HG03280 (cell line): ENCODE data around the gene PAN3.
"Not testable (repeated sequence)": the region's sequence is repeated elsewhere in the genome, so short reads cannot be mapped to it uniquely, and the experiment has no call there.

Experiments used
- ATAC-seq: cut with Tn5 transposase; IDR thresholded peaks from one replicate; pipeline ENCODE4 v1.9.1; 2021; ENCODE audit warnings: mild to moderate bottlenecking, moderate library complexity; ENCODE audit not compliant: unreplicated experiment

The PAN3 gene

GRCh38 chr13:28138012-28138755 lies at the start of gene PAN3:
TSS of gene PAN3 (plus strand) at chr13:28138545. CDS start at chr13:28138658, 113 bp downstream.
- ATAC-seq = peak; percentile 64

- ATAC-seq = no peak
Observed at GRCh38 chr13:28089065-28089464, 49.3 kb upstream of the PAN3 start.

GRCh38 chr13:28092431-28092830 lies 45.9 kb upstream of the PAN3 start:
- ATAC-seq = no peak

GRCh38 chr13:28093881-28094280 lies 44.5 kb upstream of the PAN3 start:
- no peak for ATAC-seq

GRCh38 chr13:28094306-28094705 lies 44.0 kb upstream of the PAN3 start:
- ATAC-seq = no peak

GRCh38 chr13:28097503-28097902 lies 40.8 kb upstream of the PAN3 start:
- no peak for ATAC-seq

- no peak for ATAC-seq
Observed at GRCh38 chr13:28099396-28100149, 38.8 kb upstream of the PAN3 start.

- no peak for ATAC-seq
Observed at GRCh38 chr13:28100150-28101121, 37.9 kb upstream of the PAN3 start, which contains the start of gene FLT3. TSS of gene FLT3 (minus strand) at chr13:28100576. CDS start at chr13:28100510, 66 bp downstream.

GRCh38 chr13:28101886-28102285 lies 36.5 kb upstream of the PAN3 start:
- not testable (repeated sequence) for ATAC-seq

- no peak for ATAC-seq
Observed at GRCh38 chr13:28106976-28107375, 31.4 kb upstream of the PAN3 start.

- no peak for ATAC-seq
Observed at GRCh38 chr13:28110414-28110813, 27.9 kb upstream of the PAN3 start.

GRCh38 chr13:28116736-28117135 lies 21.6 kb upstream of the PAN3 start:
- ATAC-seq = no peak

- ATAC-seq = no peak
Observed at GRCh38 chr13:28117689-28118377, 20.5 kb upstream of the PAN3 start.

- no peak for ATAC-seq
Observed at GRCh38 chr13:28120317-28120716, 18.0 kb upstream of the PAN3 start.

- ATAC-seq = no peak
Observed at GRCh38 chr13:28121224-28121623, 17.1 kb upstream of the PAN3 start.

GRCh38 chr13:28128030-28128429 lies 10.3 kb upstream of the PAN3 start:
- ATAC-seq = no peak

- ATAC-seq = no peak
Observed at GRCh38 chr13:28128926-28129325, 9.4 kb upstream of the PAN3 start.

GRCh38 chr13:28129911-28130693 lies 8.2 kb upstream of the PAN3 start:
- no peak for ATAC-seq

- ATAC-seq = no peak
Observed at GRCh38 chr13:28131646-28132045, 6.7 kb upstream of the PAN3 start.

GRCh38 chr13:28136916-28137315 lies 1.4 kb upstream of the PAN3 start:
- ATAC-seq = no peak
